Pulmonary artery endothelial cell (primary cell): Measurements from ENCODE around the gene TMEM217. TPM values are rescaled to one million over a fixed set of nuclear protein-coding genes. Genes with fewer than 3 reads are reported as not detected.
"Not testable (repeated sequence)": the region's sequence is repeated elsewhere in the genome, so short reads cannot be mapped to it uniquely, and the experiment has no call there.

ENCODE experiments used
- DNase-seq: peaks from one replicate; pipeline ENCODE4 v3.0.0-alpha.2; 2011; ENCODE audit warnings: low read depth, low spot score
- total RNA-seq: library from RNA; depleted of rRNA; stranded (reverse); fragments of >200 nt; gene quantifications from 2 replicates; pipeline ENCODE4 v1.2.3, GENCODE V29; 2014

The TMEM217 gene
- 8.8 and 15.5 TPM in 2 replicates for total RNA-seq

DNA sequence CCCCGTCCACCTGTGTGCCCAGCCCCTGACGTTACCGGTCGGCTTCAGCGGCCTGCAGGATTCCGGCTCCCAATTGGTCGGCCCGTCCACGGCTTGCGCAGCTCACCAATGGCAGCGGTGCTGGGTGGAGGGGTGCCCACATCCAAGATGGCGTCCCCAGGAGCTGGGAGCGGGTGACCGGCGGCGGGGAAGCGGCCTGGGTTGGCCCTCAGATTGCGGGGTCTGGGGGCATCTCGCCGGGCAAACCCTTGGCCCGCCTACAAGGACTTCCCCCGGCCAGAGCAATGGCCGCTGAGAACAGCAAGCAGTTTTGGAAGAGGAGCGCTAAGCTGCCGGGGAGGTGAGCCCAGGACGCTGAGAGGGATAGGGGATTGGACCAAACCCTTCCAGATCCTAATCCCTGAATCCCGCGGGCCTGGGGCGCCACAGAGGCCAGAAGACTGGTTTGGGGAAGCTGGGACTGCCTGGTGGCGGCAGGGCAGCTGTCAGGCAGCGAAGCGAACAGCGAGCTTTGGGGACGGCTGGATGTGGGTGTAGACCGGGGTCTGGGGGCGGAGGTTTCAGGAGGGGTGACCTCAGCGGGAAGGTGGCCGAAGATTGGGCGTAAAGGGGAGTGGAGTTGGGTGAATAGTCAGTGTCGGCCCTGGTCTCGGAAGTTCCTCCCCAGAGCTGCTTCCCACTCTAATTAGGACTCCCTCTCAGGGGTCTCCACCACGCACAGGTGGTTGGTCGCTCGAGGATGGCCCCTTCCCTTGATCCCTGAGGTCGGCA, at the start of gene TMEM217, which contains the start of gene TBC1D22B:
Gene TMEM217, minus strand, starts transcription at position 511 of the 771 bp plus-strand sequence. CDS start 39,114 bp downstream, outside the sequence.
Gene TBC1D22B, plus strand, starts transcription at position 139 of the 771 bp plus-strand sequence. Its CDS starts 146 bp downstream, at position 285.
- DNase-seq = peak; percentile 87

DNA sequence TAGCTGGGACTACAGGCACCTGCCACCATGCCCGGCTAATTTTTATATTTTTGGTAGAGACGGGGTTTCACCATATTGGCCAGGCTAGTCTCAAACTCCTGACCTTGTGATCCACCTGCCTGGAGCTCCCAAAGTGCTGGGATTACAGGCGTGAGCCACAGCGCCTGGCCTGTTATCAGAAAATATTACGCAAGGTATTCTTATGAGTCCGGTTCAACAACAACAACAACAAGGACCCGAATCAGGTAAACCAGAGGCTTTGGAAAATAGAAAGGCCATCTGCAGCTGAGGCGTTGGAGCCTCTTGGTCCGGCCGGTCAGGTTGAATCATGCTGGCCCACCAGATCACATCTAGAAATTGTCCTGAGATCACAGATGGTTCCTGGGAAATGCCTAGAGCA, 49.5 kb upstream of the TMEM217 start:
- DNase-seq = not testable (repeated sequence)

DNA sequence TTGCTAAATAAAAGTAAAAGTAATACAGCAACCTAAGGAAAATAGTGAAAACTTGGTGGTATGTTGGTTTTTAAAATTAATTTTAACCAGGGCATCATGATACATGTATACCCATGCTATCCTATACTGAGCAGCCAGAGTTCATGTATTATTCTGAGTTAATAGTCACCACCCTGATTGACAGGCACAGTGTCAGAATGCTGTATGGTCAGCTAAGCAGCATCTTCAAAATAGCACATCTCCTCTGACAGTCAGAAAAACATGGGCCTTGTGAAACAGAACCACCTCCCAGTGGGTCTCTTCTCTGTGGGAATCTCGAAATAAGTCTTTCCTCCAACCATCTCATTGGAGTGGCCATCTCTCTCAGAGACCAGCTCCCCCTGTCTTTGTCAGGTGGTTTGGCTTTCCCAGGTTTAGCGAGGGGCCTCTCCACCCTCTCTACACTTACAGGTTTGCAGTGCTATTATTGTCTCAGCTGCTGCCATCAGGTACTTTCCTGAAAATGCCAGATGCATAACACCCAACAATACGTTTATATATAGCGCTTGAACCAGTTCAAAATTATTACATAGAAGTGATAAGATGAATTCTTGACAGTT, 48.8 kb upstream of the TMEM217 start:
- no peak for DNase-seq

- no peak for DNase-seq
Measured at GRCh38 chr6:37305841-37306425, 48.0 kb upstream of the TMEM217 start.

DNA sequence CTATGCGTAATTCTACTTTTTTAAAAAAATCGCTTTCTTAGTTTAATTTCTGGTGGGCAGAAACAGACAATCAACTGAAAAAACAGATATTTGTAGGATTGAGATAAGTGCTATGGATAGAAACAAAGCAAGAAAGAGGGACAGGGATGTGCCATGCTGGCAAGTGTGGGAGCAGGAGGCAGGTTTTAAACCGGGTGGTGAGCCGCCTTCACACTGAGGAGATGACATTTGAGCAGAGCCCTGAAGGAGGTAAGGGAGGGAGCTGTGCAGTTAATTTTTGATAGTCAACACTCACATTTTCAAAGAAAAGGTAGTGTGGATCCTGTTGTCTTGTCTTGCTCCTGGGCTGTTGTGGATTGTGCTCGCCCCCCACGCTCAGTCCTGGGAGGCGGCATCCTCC, 46.8 kb upstream of the TMEM217 start:
- DNase-seq = no peak

DNA sequence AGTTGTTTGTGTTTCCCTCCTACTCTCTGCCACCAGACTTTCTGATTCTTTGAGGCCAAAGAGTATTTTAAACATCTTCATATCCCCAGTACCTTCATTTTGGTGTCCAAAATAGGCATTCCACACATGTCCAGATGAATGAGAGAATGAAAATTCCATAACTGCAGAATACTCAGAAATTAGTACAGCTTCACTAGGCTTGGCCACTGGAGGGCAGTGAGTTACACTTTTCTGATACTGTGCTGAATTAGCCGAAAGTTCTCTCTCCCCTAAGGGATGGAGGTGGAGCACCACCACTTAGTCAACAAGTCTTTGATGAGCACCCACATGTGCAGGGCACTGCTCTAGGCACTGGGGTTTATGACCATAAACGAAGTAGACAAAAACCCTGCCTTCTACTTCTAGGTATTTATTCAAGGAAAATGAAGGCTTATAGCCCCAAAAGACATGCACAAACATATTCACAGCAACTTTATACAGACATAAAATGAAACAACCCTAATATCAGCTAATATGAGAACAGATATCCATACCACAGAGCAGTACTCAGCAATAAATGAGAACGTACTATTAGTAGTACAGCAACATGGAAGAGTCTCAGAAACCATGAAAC, 46.1 kb upstream of the TMEM217 start:
- no peak for DNase-seq

DNA sequence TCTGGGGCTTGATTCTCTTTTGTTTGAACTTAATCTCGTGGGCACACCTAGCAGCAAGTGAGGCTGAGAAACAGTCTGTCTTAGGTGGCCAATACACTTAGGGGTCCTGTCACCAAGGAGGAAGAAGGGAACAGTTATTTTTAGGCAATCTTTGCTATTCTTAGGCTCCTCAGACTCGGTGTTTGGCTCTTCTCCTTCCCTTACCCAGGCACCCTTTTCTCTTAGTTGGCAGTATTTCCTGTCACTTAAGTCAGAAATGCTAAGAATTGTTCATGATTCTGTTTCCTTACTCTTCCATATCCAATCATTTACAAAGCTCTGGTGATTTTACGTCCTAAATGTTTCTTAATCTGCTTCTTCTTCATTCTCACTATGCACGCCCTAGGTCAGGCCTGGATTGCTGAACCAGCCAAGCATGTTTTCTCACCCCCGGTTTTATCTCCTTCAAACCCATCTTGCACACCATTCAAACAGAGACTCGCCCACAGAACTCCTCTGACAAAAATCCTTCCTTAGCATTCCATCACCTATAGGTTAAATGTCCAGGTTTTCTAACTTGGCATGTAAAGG, 45.2 kb upstream of the TMEM217 start:
- no peak for DNase-seq

GRCh38 chr6:37302086-37302686, 44.2 kb upstream of the TMEM217 start:
- no peak for DNase-seq

DNA sequence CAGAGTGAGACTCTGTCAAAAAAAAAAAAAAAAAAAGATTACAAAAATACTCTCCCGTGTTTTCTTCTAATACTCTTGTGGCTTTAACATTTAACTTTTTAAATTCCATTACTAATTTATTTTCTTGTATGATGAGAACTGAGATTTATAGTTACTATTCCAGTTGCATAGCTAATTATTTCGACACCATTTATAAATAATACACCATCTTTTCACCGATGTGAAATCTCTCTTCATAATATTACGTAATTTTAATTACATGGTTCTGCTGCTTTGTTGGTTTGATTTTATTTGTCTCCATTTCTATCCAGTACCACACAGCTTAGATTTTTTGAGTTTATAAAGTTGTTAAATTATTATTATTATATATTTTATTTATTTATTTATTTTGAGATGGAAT, 42.0 kb upstream of the TMEM217 start:
- no peak for DNase-seq

DNA sequence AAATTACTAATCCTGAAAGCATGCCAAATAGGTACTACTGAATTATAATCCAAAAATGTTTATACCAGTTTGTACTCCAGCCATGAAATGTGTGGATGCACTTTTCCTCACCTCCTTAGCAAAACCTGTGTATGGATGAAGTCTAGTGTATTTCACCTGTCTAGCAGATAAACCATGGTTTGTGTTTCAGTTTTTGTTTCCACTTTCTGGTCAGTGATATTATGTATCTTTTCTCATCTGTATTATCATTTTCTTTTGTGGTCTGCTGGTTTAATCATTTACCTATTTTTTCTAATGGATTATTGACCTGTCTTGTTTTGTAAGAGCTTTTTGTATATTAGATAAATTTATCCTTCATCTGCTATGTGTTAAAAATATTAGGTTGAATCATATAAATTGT, 41.0 kb upstream of the TMEM217 start:
- DNase-seq = no peak

DNA sequence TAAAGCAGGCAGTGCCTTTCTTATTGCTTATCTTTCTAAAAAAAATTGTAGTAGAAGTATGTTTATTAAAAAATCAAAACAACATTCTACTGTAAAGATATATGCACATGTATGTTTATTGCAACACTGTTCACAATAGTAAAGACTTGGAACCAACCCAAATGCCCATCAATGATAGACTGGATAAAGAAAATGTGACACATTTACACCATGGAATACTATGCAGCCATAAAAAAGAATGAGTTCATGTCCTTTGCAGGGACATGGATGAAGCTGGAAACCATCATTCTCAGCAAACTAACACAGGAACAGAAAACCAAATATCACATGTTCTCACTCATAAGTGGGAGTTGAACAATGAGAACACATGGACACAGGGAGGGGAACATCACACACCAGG, 39.7 kb upstream of the TMEM217 start:
- not testable (repeated sequence) for DNase-seq

DNA sequence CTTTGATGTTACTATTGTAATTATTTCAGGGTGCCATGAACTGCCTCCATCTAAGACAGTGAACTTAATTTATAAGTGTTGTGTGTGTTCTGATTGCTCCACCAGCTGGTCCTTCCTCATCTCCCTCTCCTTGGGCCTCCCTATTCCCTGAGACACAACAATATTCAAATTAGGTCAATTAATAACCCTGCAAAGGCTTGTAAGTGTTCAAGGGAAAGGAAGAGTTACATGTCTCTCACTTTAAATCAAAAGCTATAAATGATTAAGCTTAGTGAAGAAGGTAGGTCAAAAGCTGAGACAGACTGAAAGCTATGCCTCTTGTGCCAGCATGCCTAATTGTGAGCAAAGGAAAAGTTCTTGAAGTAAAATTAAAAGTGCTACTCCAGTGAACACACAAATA, 35.5 kb upstream of the TMEM217 start:
- DNase-seq = no peak

DNA sequence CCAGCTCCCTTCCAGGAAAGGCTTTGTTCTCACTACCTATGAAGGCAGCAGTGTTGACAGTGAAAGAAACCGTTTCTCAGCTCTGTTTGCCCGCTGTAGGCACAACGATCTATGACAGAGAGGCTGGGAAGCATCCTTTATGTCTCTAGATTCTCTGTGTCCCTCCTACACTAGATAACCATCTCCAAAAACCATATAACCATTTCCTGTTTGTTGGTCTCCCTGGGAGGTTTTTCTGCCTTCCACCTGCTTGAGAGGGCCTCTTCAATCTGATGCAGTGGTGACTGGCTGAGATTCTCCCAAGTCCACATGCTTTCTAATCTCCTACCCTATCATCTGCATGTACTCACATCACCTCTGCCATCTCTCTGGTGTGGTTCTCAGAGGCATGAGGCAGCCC, 32.0 kb upstream of the TMEM217 start:
- no peak for DNase-seq

DNA sequence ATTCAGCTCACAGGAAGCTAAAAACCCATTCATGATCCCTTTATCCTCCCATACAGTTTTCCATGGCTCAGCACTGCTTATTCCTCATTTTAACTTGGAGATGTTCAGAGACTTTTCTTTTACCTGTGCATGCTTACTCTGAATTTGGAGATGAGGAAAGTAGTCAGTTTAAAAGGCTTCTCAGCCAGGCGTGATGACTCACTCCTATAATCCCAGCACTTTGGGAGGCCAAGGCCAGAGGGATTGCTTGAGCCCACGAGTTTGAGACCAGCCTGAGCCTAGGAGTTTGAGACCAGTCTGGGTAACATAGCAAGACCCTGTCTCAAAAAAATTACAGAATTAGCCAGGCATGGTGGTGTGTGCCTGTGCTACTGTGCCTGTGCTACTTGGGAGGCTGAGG, 30.3 kb upstream of the TMEM217 start:
- DNase-seq = no peak

DNA sequence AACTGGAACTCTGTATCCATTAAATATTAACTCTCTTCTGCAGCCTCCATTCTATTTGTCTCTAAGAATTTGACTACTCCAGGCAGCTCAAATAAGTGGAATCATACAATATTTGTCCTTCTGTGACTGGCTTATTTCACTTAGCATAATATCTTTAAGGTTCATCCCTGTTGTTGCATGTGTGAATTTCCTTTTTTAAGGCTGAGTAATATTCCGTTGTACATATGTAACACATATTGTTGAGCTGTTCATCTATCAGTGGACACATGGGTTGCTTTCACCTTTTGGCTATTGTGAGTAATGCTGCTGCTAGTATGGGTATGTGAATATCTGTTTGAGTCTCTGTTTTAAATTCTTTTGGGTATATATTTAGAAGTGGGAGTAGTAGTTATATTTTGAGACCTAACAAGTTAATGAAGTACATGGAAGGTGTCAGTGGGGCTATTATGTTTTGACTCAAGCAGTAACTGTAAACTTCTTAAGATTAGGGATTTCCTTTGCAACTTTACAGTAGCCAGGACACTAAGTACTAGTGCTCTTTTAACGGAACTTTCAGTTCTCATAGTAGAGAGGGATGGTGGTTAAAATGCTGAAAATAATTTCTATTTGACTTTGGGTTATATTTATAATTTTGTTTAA, 29.7 kb upstream of the TMEM217 start:
- no peak for DNase-seq

GRCh38 chr6:37285861-37286311, 27.9 kb upstream of the TMEM217 start:
- DNase-seq = no peak

DNA sequence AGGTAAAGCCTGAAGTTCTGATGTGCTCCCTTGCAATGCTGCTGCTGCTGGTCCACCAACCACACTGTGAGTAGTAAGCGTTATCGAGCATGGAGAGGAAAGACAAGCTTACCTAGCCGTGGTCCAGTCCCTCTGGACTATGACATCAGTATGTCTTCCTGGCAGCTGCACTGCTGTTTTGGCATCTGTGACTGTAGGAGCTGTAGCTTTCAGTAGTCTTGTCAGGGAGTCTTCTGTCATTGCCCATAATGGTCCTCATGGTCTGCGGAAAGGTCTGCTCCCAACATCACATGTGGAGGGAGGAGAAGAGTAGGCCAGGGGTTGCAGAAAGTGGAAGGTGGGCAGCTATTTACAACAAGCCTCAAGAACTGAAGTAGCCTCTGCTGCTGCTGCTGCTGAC, 26.8 kb upstream of the TMEM217 start:
- no peak for DNase-seq

GRCh38 chr6:37283671-37284151, 25.8 kb upstream of the TMEM217 start:
- no peak for DNase-seq

GRCh38 chr6:37283268-37283667, 25.3 kb upstream of the TMEM217 start:
- no peak for DNase-seq

- DNase-seq = no peak
Measured at GRCh38 chr6:37282371-37282770, 24.4 kb upstream of the TMEM217 start.
